ENCODE measurements around the gene APPBP2.
"Not testable (repeated sequence)": the region's sequence is repeated elsewhere in the genome, so short reads cannot be mapped to it uniquely, and the experiment has no call there.

APPBP2 gene

GRCh38 chr17:60435244-60436167, 90.5 kb downstream of the APPBP2 start:
- DNase-seq (ENCODE audit: low read depth, low spot score): peak; percentile 59

- not testable (repeated sequence) for DNase-seq (ENCODE audit: low read depth, low spot score)
These were observed 92.7 kb downstream of the APPBP2 start for GRCh38 chr17:60433021-60433997.

- not testable (repeated sequence) for DNase-seq (ENCODE audit: low read depth, low spot score)
These were observed 95.5 kb downstream of the APPBP2 start for GRCh38 chr17:60430561-60430960.

GRCh38 chr17:60428491-60428890, 97.6 kb downstream of the APPBP2 start:
- DNase-seq (ENCODE audit: low read depth, low spot score): not testable (repeated sequence)

GRCh38 chr17:60426596-60426995, 99.4 kb downstream of the APPBP2 start:
- DNase-seq (ENCODE audit: low read depth, low spot score): no peak

GRCh38 chr17:60425626-60426025, 100.4 kb downstream of the APPBP2 start:
- no peak for DNase-seq (ENCODE audit: low read depth, low spot score)

- no peak for DNase-seq (ENCODE audit: low read depth, low spot score)
These were observed 102.2 kb downstream of the APPBP2 start for GRCh38 chr17:60423865-60424264.

GRCh38 chr17:60422162-60422665, 103.8 kb downstream of the APPBP2 start, which contains the start of gene CHCT1:
CHCT1 (plus strand) TSS chr17:60422489; CDS start chr17:60422593, 104 bp downstream.
- DNase-seq (ENCODE audit: low read depth, low spot score): no peak

GRCh38 chr17:60421273-60422161, 104.5 kb downstream of the APPBP2 start:
- DNase-seq (ENCODE audit: low read depth, low spot score): no peak

GRCh38 chr17:60419875-60420274, 106.2 kb downstream of the APPBP2 start:
- DNase-seq (ENCODE audit: low read depth, low spot score): not testable (repeated sequence)

- not testable (repeated sequence) for DNase-seq (ENCODE audit: low read depth, low spot score)
These were observed 107.0 kb downstream of the APPBP2 start for GRCh38 chr17:60419003-60419402.

- no peak for DNase-seq (ENCODE audit: low read depth, low spot score)
These were observed 109.6 kb downstream of the APPBP2 start for GRCh38 chr17:60416368-60416925.

GRCh38 chr17:60415146-60415545, 110.9 kb downstream of the APPBP2 start:
- no peak for DNase-seq (ENCODE audit: low read depth, low spot score)

GRCh38 chr17:60412701-60413100, 113.3 kb downstream of the APPBP2 start:
- no peak for DNase-seq (ENCODE audit: low read depth, low spot score)

GRCh38 chr17:60410001-60410400, 116.0 kb downstream of the APPBP2 start:
- DNase-seq (ENCODE audit: low read depth, low spot score): no peak

- no peak for DNase-seq (ENCODE audit: low read depth, low spot score)
These were observed 119.2 kb downstream of the APPBP2 start for GRCh38 chr17:60406887-60407286.

GRCh38 chr17:60403962-60404361, 122.1 kb downstream of the APPBP2 start:
- no peak for DNase-seq (ENCODE audit: low read depth, low spot score)

- DNase-seq (ENCODE audit: low read depth, low spot score): no peak
These were observed 122.6 kb downstream of the APPBP2 start for GRCh38 chr17:60403523-60403810.

- no peak for DNase-seq (ENCODE audit: low read depth, low spot score)
These were observed 124.2 kb downstream of the APPBP2 start for GRCh38 chr17:60401819-60402218.

GRCh38 chr17:60398227-60398959, 127.6 kb downstream of the APPBP2 start:
- no peak for DNase-seq (ENCODE audit: low read depth, low spot score)
